BJ (cell line): ENCODE measurements around the gene U2AF1L4. TPM values are rescaled to one million over a fixed set of nuclear protein-coding genes. Genes with fewer than 3 reads are reported as not detected.

Experiments
- CTCF ChIA-PET: fragments of 350-600 bp; formaldehyde crosslinking; extraction: SDS; loops from one replicate; lab custom pipeline; 2021; ENCODE audit warnings: antibody characterized with exemption, inconsistent platforms; lab: Yijun Ruan, JAX
- POLR2A ChIA-PET: fragments of 300-600 bp; sonication (Branson Sonifier 250); formaldehyde crosslinking; extraction: SDS; loops from one replicate; lab custom pipeline; 2021; ENCODE audit warnings: antibody characterized with exemption; lab: Charles Lee
- DNase-seq: peaks from one replicate; pipeline ENCODE4 v3.0.0-alpha.2; 2011; ENCODE audit warnings: low read depth
- H3K27me3 ChIP-seq: 2 replicates; pipeline ENCODE4 v1.6.0; 2011; ENCODE audit warnings: low read length; ENCODE audit not compliant: control insufficient read depth, insufficient read depth
- H3K36me3 ChIP-seq: 2 replicates; pipeline ENCODE4 v1.5.1; 2011; ENCODE audit warnings: low read length; ENCODE audit not compliant: control insufficient read depth, insufficient read depth
- H3K4me3 ChIP-seq: 2 replicates; pipeline ENCODE4 v1.5.1; 2011; ENCODE audit warnings: low read depth, mild to moderate bottlenecking, control low read depth, low read length
- polyA plus RNA-seq: library from polyadenylated mRNA; depleted of rRNA; stranded (reverse); fragments of >200 nt; gene quantifications from 2 replicates; pipeline ENCODE4 v1.2.3, GENCODE V29; 2011
- TF ChIP-seq, protein P1 (sequence below): IDR thresholded peaks from 2 replicates; pipeline ENCODE4 v1.5.1; 2011; ENCODE audit warnings: low read depth, mild to moderate bottlenecking, control low read depth, inconsistent platforms, low read length, moderate library complexity; ENCODE audit not compliant: insufficient read depth

Gene U2AF1L4
- polyA plus RNA-seq, 1 experiment, result 20.3 TPM

DNA sequence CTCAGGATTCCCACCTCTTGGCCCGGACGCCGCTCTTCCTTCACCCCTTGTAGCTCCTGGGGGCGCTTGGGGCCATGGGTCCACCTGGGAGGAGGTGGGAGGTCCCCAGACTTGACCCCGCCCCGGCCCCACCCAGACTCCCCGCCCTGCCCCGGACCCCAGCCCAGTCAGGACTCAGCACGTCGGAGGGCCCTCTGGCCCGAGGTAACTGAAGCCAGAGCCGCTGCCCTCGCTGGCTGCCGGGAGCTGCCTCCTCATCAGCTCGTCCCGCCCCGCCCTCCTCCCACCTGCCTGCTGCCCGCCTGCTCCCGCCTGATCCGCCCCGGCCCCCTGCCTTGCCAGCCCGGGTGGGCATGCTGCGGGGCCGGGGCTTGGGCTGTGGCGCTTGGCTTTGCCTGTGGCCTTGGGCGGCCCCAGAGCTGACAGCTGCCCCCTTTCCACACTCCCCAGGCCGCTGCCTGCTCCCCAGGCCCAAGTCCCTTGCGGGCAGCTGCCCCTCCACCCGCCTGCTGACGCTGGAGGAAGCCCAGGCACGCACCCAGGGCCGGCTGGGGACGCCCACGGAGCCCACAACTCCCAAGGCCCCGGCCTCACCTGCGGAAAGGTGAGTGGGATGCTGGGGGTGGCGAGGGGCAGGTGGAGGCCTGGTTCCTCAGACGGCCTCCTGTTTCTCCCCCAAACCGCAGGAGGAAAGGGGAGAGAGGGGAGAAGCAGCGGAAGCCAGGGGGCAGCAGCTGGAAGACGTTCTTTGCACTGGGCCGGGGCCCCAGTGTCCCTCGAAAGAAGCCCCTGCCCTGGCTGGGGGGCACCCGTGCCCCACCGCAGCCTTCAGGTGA lies 39.5 kb upstream of the U2AF1L4 start:
- H3K27me3 ChIP-seq, result no peaks in the 10 kb centered on the region
- DNase-seq, result no peak
- no peak overlapping the region for H3K4me3 ChIP-seq
- TF ChIP-seq, protein P1, sequence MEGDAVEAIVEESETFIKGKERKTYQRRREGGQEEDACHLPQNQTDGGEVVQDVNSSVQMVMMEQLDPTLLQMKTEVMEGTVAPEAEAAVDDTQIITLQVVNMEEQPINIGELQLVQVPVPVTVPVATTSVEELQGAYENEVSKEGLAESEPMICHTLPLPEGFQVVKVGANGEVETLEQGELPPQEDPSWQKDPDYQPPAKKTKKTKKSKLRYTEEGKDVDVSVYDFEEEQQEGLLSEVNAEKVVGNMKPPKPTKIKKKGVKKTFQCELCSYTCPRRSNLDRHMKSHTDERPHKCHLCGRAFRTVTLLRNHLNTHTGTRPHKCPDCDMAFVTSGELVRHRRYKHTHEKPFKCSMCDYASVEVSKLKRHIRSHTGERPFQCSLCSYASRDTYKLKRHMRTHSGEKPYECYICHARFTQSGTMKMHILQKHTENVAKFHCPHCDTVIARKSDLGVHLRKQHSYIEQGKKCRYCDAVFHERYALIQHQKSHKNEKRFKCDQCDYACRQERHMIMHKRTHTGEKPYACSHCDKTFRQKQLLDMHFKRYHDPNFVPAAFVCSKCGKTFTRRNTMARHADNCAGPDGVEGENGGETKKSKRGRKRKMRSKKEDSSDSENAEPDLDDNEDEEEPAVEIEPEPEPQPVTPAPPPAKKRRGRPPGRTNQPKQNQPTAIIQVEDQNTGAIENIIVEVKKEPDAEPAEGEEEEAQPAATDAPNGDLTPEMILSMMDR, result no peak
- CTCF ChIA-PET, result no interaction called here
- H3K36me3 ChIP-seq, result peaks cover 4% of the 10 kb centered on the region
- POLR2A ChIA-PET, result no interaction called here

DNA sequence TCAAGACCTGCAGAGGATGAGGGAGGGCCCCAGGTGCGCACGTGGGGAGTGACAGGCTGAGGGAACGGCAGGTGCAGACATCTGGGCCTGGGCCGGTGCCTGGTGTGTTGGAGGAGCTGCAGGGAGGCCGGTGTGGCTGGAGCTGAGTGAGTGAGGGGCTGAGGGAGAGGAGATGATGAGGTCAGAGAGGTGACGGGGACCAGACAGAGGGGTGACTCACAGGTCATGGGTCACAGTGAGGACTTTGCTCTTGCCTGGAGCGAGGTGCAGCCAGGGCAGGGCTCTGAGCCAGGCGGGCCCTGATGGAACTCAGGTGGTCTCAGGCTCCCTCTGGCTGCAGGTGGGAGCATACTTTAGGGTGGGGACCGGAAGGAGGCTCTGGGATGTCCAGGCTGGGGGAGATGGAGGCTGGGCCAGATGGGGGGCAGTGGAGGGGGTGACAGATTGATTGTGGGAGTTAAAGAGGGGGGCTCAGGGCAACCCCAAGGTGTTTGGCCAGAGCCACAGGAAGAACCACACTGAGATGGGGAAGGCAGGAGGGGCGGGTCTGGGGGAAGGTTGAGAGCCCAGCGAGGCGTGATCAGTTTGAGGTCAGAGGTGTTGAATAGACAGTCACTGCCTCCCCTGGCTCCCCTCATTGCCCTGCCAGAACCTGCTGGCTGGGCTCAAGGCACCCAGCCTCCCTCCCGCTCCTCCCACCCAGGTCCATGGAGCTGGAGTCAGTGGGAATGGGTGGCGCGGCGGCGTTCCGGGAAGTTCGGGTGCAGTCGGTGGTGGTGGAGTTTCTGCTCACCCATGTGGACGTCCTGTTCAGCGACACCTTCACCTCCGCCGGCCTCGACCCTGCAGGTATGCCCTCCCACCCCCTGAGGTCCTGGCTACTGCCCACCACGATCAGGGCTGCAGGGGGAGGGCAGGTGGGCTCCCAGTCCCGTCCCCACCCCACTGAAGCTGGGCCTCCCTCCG lies 38.5 kb upstream of the U2AF1L4 start:
- Histone ChIP-seq H3K36me3 (peaks cover 4% of the 10 kb centered on the region), H3K4me3 (no peak overlapping the region), H3K27me3 (no peaks in the 10 kb centered on the region)
- no peak for DNase-seq
- TF ChIP-seq, protein P1, result no peak
- POLR2A ChIA-PET, result no interaction called here
- CTCF ChIA-PET, result no interaction called here

DNA sequence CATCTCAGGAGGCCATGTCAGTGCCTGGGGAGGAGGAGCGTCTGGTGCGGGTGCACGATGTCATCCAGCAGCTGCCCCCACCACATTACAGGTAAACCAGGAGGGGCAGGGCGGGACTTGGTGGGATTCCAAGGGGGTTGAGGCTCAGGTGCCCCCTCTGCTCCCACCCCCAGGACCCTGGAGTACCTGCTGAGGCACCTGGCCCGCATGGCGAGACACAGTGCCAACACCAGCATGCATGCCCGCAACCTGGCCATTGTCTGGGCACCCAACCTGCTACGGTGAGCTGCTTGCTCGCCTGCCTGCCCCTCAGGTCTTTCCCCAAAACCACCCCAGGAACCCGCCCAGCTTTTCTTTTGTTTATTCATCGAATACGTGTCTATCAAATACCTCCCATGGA lies 37.4 kb upstream of the U2AF1L4 start:
- TF ChIP-seq, protein P1, result no peak
- no peak for DNase-seq
- POLR2A ChIA-PET, result no interaction called here

DNA sequence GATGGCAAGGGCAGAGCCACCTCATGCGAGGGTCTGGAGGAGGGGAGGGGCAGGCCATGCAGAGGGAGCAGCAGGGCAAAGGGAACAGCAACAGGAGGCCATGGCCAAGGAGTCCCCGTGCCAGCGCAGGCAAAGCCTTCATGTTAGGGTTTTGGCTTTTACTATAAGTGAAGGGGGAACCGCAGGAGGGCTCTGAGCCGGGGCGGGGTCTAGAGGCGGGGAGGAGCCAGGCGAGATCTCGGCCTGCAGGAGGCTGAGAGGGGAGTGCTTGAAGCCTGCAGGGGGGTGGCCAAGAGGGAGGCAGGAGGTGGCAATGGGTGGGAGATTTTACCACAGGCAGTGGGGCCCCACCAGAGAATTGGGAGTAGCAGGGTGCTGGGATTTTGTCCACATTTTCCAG lies 36.4 kb upstream of the U2AF1L4 start:
- Histone ChIP-seq H3K27me3 (no peaks in the 10 kb centered on the region), H3K36me3 (peaks cover 4% of the 10 kb centered on the region), H3K4me3 (no peak overlapping the region)
- DNase-seq, result no peak
- TF ChIP-seq, protein P1, result no peak
- ChIA-PET CTCF (interaction anchor here (0.9 kb wide), 1 partner anchor 9 kb away, joined by 3 read pairs; no protein-coding TSS in a partner anchor), POLR2A (no interaction called here)

More for the DNA sequence above, 37.4 kb upstream of the U2AF1L4 start:
- CTCF ChIA-PET, result interaction anchor here (0.9 kb wide), 1 partner anchor 8 kb away, joined by 3 read pairs; no protein-coding TSS in a partner anchor
- H3K27me3 ChIP-seq, result no peaks in the 10 kb centered on the region
- no peak overlapping the region for H3K4me3 ChIP-seq
- H3K36me3 ChIP-seq, result peaks cover 4% of the 10 kb centered on the region

DNA sequence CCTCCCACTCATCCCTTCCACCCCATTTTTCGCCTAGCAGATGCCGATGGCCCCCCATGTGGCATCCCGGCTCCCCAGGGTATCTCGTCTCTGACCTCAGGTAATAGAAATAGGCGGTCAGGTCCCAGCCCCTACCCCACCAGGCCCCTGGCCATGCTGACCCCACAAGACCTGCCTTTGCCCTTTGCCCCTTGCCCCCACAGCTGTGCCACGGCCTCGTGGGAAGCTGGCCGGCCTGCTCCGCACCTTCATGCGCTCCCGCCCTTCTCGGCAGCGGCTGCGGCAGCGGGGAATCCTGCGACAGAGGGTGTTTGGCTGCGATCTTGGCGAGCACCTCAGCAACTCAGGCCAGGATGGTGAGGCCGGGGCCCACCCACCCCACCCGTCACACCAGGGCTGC lies 35.5 kb upstream of the U2AF1L4 start:
- CTCF ChIA-PET, result no interaction called here
- TF ChIP-seq, protein P1, result no peak
- POLR2A ChIA-PET, result no interaction called here
- no peak for DNase-seq
- Histone ChIP-seq H3K4me3 (no peak overlapping the region), H3K27me3 (no peaks in the 10 kb centered on the region), H3K36me3 (peaks cover 4% of the 10 kb centered on the region)
